Left ventricle myocardium inferior (tissue), 1 donor: ENCODE data around the gene GABRA4. TPM values are rescaled to one million over a fixed set of nuclear protein-coding genes. Genes with fewer than 3 reads are reported as not detected.

Source experiments
- DNase-seq: peaks from one replicate; pipeline ENCODE4 v3.0.0-alpha.2; 2020
- H3K27ac ChIP-seq: fragments of 200-600 bp; replicated peaks from 2 replicates; pipeline ENCODE4 v1.8.0; 2021
- H3K27me3 ChIP-seq: fragments of 200-600 bp; 2 replicates; pipeline ENCODE4 v1.8.0; 2021; ENCODE audit warnings: low read depth
- H3K36me3 ChIP-seq: fragments of 200-600 bp; 2 replicates; pipeline ENCODE4 v1.8.0; 2021
- H3K4me1 ChIP-seq: fragments of 200-600 bp; 2 replicates; pipeline ENCODE4 v1.8.0; 2021
- H3K4me3 ChIP-seq: fragments of 200-600 bp; 2 replicates; pipeline ENCODE4 v1.8.0; 2021; ENCODE audit warnings: mild to moderate bottlenecking, moderate library complexity
- H3K9me3 ChIP-seq: fragments of 200-600 bp; replicated peaks from 2 replicates; pipeline ENCODE4 v1.8.0; 2021
- CTCF ChIP-seq: fragments of 200-600 bp; IDR thresholded peaks from 2 replicates; pipeline ENCODE4 v1.8.0; 2021; ENCODE audit warnings: antibody characterized with exemption, mild to moderate bottlenecking, borderline replicate concordance
- intact Hi-C: fragments of 100-400 bp; cut with micrococcal nuclease; formaldehyde crosslinking; loops from one replicate; pipeline ENCODE4 v1.11.0; 2022
- total RNA-seq: library from RNA; stranded (reverse); fragmentation: NEBNext Ultra II Directional; extraction: Animal tissue kit (Norgen Biotek cat#: 25700); gene quantifications from one replicate; pipeline ENCODE4 v1.2.1, GENCODE V29; 2021
- donor health status: DM: no; HTN: yes; CAD: no; lungs with severe emphysema.

GABRA4 gene
- total RNA-seq, 1 donor from 2014 or later, result 33.7 TPM

GRCh38 chr4:46922205-46922604, 71.2 kb downstream of the GABRA4 start:
- DNase-seq, result no peak
- no peak overlapping the region for H3K27ac ChIP-seq
- H3K27me3 ChIP-seq, result no peaks in the 10 kb centered on the region
- intact Hi-C loops, result no loop called here
- no peak for TF ChIP-seq CTCF
- H3K36me3 ChIP-seq, result no peaks in the 10 kb centered on the region
- H3K4me3 ChIP-seq, result no peak overlapping the region
- no peaks in the 10 kb centered on the region for H3K9me3 ChIP-seq
- H3K4me1 ChIP-seq, result peaks cover 5% of the 10 kb centered on the region

GRCh38 chr4:46909078-46909477, 84.3 kb downstream of the GABRA4 start, which contains the start of gene COX7B2:
Gene COX7B2 (minus strand): TSS chr4:46909245. CDS start chr4:46735192, 174,053 bp downstream.
- intact Hi-C loops, result no loop called here
- no peak for TF ChIP-seq CTCF
- no peaks in the 10 kb centered on the region for H3K27me3 ChIP-seq

GRCh38 chr4:46908148-46908547, 85.2 kb downstream of the GABRA4 start:
- DNase-seq, result no peak
- Histone ChIP-seq H3K4me3 (no peak overlapping the region), H3K27ac (no peak overlapping the region), H3K36me3 (no peaks in the 10 kb centered on the region), H3K27me3 (no peaks in the 10 kb centered on the region), H3K9me3 (no peaks in the 10 kb centered on the region), H3K4me1 (no peaks in the 10 kb centered on the region)
- intact Hi-C loops, result no loop called here
- TF ChIP-seq CTCF, result no peak

More at GRCh38 chr4:46909078-46909477, 84.3 kb downstream of the GABRA4 start, which contains the start of gene COX7B2:
- no peak for DNase-seq
- H3K4me1 ChIP-seq, result no peaks in the 10 kb centered on the region
- H3K27ac ChIP-seq, result no peak within 1 kb of the TSS
- no peaks in the 10 kb centered on the region for H3K36me3 ChIP-seq
- H3K9me3 ChIP-seq, result no peaks in the 10 kb centered on the region
- no peak within 1 kb of the TSS for H3K4me3 ChIP-seq

- no peak for DNase-seq
- intact Hi-C loops, result no loop called here
- TF ChIP-seq CTCF, result no peak
- no peaks in the 10 kb centered on the region for H3K9me3 ChIP-seq
- no peaks in the 10 kb centered on the region for H3K36me3 ChIP-seq
- no peak overlapping the region for H3K27ac ChIP-seq
- H3K4me1 ChIP-seq, result no peaks in the 10 kb centered on the region
- no peaks in the 10 kb centered on the region for H3K27me3 ChIP-seq
- no peak overlapping the region for H3K4me3 ChIP-seq
These were observed 93.3 kb downstream of the GABRA4 start for GRCh38 chr4:46900082-46900481.

GRCh38 chr4:46894826-46895225, 98.6 kb downstream of the GABRA4 start:
- no peaks in the 10 kb centered on the region for H3K27me3 ChIP-seq
- no peak for DNase-seq
- H3K4me1 ChIP-seq, result no peaks in the 10 kb centered on the region
- H3K4me3 ChIP-seq, result no peak overlapping the region
- TF ChIP-seq CTCF, result no peak
- intact Hi-C loops, result no loop called here
- H3K36me3 ChIP-seq, result no peaks in the 10 kb centered on the region
- no peak overlapping the region for H3K27ac ChIP-seq
- no peaks in the 10 kb centered on the region for H3K9me3 ChIP-seq
